Measurements from ENCODE around the gene CTNNB1. TPM values are rescaled to one million over a fixed set of nuclear protein-coding genes. Genes with fewer than 3 reads are reported as not detected.

The CTNNB1 gene
- total RNA-seq, 1 experiment from 2014 or later = 460 TPM

GRCh38 chr3:41267975-41268640, 68.8 kb downstream of the CTNNB1 start:
- no peaks in the 10 kb centered on the region for H3K9me3 ChIP-seq (ENCODE audit: low read length)
- peak overlapping the region; percentile 48 for H3K4me2 ChIP-seq (ENCODE audit: low read length)
- peak; percentile 99 for DNase-seq
- ChIA-PET POLR2A (ENCODE audit: unreplicated experiment) (interaction anchor here (0.6 kb wide), 2 partner anchors 69 to 811 kb away, joined by 3 to 5 read pairs; partner anchors contain the start of genes CTNNB1 and RPL14), CTCF (no interaction called here)
- no peaks in the 10 kb centered on the region for H4K20me1 ChIP-seq (ENCODE audit: low read length)
- H3F3A ChIP-seq (ENCODE audit: low read length, unreplicated experiment) = no peaks in the 10 kb centered on the region
- H3K4me3 ChIP-seq (ENCODE audit: low read length) = no peak overlapping the region
- H3K9me2 ChIP-seq (replicated peaks; ENCODE audit: low read length) = no peaks in the 10 kb centered on the region
- H3K36me3 ChIP-seq (ENCODE audit: low read depth, low read length) = no peaks in the 10 kb centered on the region
- peak overlapping the region; percentile 19; the same call in 1 of the 2 replicates for H3K9ac ChIP-seq (ENCODE audit: low read length)
- TF ChIP-seq EZH2phosphoT487 (IDR thresholded peaks at IDR 0.05; ENCODE audit: borderline replicate concordance, low read length) (no peak), CTCF (conservative IDR thresholded peaks at IDR 0.05; ENCODE audit: low read depth, low read length) (no peak), EZH2 (IDR thresholded peaks at IDR 0.05; ENCODE audit: low read length, unreplicated experiment) (no peak)
- intact Hi-C loops (cut with micrococcal nuclease) = loop anchor here (5.0 kb wide), 2 partner anchors 59 to 66 kb away; no protein-coding TSS in a partner anchor
- H3K27me3 ChIP-seq (ENCODE audit: low read length) = no peaks in the 10 kb centered on the region
- H3K27ac ChIP-seq (ENCODE audit: low read length) = peak overlapping the region; percentile 68
- ATAC-seq = peak; percentile 98
- H3K4me1 ChIP-seq (ENCODE audit: insufficient read depth, low read length) = peaks cover 36% of the 10 kb centered on the region
- no TSS peak for BruUV-seq (replicated peaks)
- H2AFZ ChIP-seq (ENCODE audit: low read length) = peak overlapping the region; percentile 0; the same call in 1 of the 2 replicates
- no peaks in the 10 kb centered on the region for H3K79me2 ChIP-seq (ENCODE audit: low read length)

GRCh38 chr3:41272667-41273066, 73.4 kb downstream of the CTNNB1 start:
- BruUV-seq (replicated peaks) = no TSS peak
- no peaks in the 10 kb centered on the region for H3K9me3 ChIP-seq (ENCODE audit: low read length)
- ChIA-PET POLR2A (ENCODE audit: unreplicated experiment) (no interaction called here), CTCF (interaction anchor here (0.6 kb wide), 1 partner anchor 444 kb away, joined by 3 read pairs; no protein-coding TSS in a partner anchor)
- H3K9me2 ChIP-seq (replicated peaks; ENCODE audit: low read length) = no peaks in the 10 kb centered on the region
- no peak overlapping the region for H2AFZ ChIP-seq (ENCODE audit: low read length)
- intact Hi-C loops (cut with micrococcal nuclease) = no loop called here
- H3K27ac ChIP-seq (ENCODE audit: low read length) = no peak overlapping the region
- no peak overlapping the region for H3K4me3 ChIP-seq (ENCODE audit: low read length)
- no peak for DNase-seq
- H3K36me3 ChIP-seq (ENCODE audit: low read depth, low read length) = no peaks in the 10 kb centered on the region
- H4K20me1 ChIP-seq (ENCODE audit: low read length) = no peaks in the 10 kb centered on the region
- no peaks in the 10 kb centered on the region for H3K27me3 ChIP-seq (ENCODE audit: low read length)
- ATAC-seq = no peak
- H3K79me2 ChIP-seq (ENCODE audit: low read length) = no peaks in the 10 kb centered on the region
- no peak overlapping the region for H3K4me2 ChIP-seq (ENCODE audit: low read length)
- TF ChIP-seq EZH2 (IDR thresholded peaks at IDR 0.05; ENCODE audit: low read length, unreplicated experiment) (no peak), CTCF (conservative IDR thresholded peaks at IDR 0.05; ENCODE audit: low read depth, low read length) (no peak), EZH2phosphoT487 (IDR thresholded peaks at IDR 0.05; ENCODE audit: borderline replicate concordance, low read length) (no peak)
- H3K4me1 ChIP-seq (ENCODE audit: insufficient read depth, low read length) = peaks cover 36% of the 10 kb centered on the region
- H3K9ac ChIP-seq (ENCODE audit: low read length) = no peak overlapping the region
- H3F3A ChIP-seq (ENCODE audit: low read length, unreplicated experiment) = no peaks in the 10 kb centered on the region
